ENCODE measurements around the gene RNF217. TPM values are rescaled to one million over a fixed set of nuclear protein-coding genes. Genes with fewer than 3 reads are reported as not detected.

Gene RNF217
- total and polyA plus RNA-seq, 7 donors, result 2.3 to 22.5 (median 11.5) TPM

GRCh38 chr6:124924333-124924759 is 37.9 kb upstream of the RNF217 start:
- 42 to 60% (median 43%) methylated on average over 3 of the region's 3 CpGs for WGBS, 3 donors
- ATAC-seq, result no peak
- no peak for TF ChIP-seq CTCF (IDR thresholded peaks at IDR 0.05)
- H3K4me1 ChIP-seq, result no peaks in the 10 kb centered on the region
- H3K27ac ChIP-seq, result no peak overlapping the region
- H3K27me3 ChIP-seq (ENCODE audit: insufficient read depth in 3 of 3, low read length in 2 of 3), result no peaks in the 10 kb centered on the region
- DNase-seq, result no peak
- H3K9me3 ChIP-seq, result no peaks in the 10 kb centered on the region
- intact Hi-C loops (cut with DNase I), result no loop called here
- no peak overlapping the region for H3K4me3 ChIP-seq
- H3K36me3 ChIP-seq (ENCODE audit: insufficient read depth in 1 of 2, low read depth in 1 of 2), result peaks cover 0 to 21% of the 10 kb centered on the region in 2 donors

- Histone ChIP-seq H3K9me3 (no peaks in the 10 kb centered on the region), H3K27ac (no peak overlapping the region), H3K4me1 (no peaks in the 10 kb centered on the region), H3K27me3 (ENCODE audit: insufficient read depth in 3 of 3, low read length in 2 of 3) (no peaks in the 10 kb centered on the region), H3K4me3 (no peak overlapping the region), H3K36me3 (ENCODE audit: insufficient read depth in 1 of 2, low read depth in 1 of 2) (peaks cover 0 to 41% of the 10 kb centered on the region in 2 donors)
- intact Hi-C loops (cut with DNase I), result no loop called here
- ATAC-seq, result no peak
- 80 to 95% (median 88%) methylated on average over 2 of the region's 2 CpGs for WGBS, 3 donors
- TF ChIP-seq CTCF (IDR thresholded peaks at IDR 0.05), result no peak
- DNase-seq, result no peak
Observed at GRCh38 chr6:124926435-124926834, 35.8 kb upstream of the RNF217 start.

- H3K9me3 ChIP-seq, result no peaks in the 10 kb centered on the region
- intact Hi-C loops (cut with DNase I), result no loop called here
- H3K27ac ChIP-seq, result no peak overlapping the region
- ATAC-seq (no peak), DNase-seq (no peak)
- H3K27me3 ChIP-seq (ENCODE audit: insufficient read depth in 3 of 3, low read length in 2 of 3), result no peaks in the 10 kb centered on the region
- 75 to 86% (median 82%) methylated on average over 2 of the region's 2 CpGs for WGBS, 3 donors
- TF ChIP-seq CTCF (IDR thresholded peaks at IDR 0.05), result no peak
- H3K4me3 ChIP-seq, result no peak overlapping the region
- H3K4me1 ChIP-seq, result no peaks in the 10 kb centered on the region
- H3K36me3 ChIP-seq (ENCODE audit: insufficient read depth in 1 of 2, low read depth in 1 of 2), result peaks cover 0 to 55% of the 10 kb centered on the region in 2 donors
Observed at GRCh38 chr6:124927806-124928205, 34.4 kb upstream of the RNF217 start.

- no peaks in the 10 kb centered on the region for H3K4me1 ChIP-seq
- H3K4me3 ChIP-seq, result no peak overlapping the region
- no peak for TF ChIP-seq CTCF (IDR thresholded peaks at IDR 0.05)
- 92 to 95% (median 94%) methylated on average over 4 of the region's 4 CpGs for WGBS, 3 donors
- no peak overlapping the region for H3K27ac ChIP-seq
- no peak for ATAC-seq
- no peak for DNase-seq
- peaks cover 0 to 65% of the 10 kb centered on the region in 2 donors for H3K36me3 ChIP-seq (ENCODE audit: insufficient read depth in 1 of 2, low read depth in 1 of 2)
- no peaks in the 10 kb centered on the region for H3K9me3 ChIP-seq
- H3K27me3 ChIP-seq (ENCODE audit: insufficient read depth in 3 of 3, low read length in 2 of 3), result no peaks in the 10 kb centered on the region
- intact Hi-C loops (cut with DNase I), result no loop called here
Observed at GRCh38 chr6:124928851-124929250, 33.4 kb upstream of the RNF217 start.

- Histone ChIP-seq H3K36me3 (ENCODE audit: insufficient read depth in 1 of 2, low read depth in 1 of 2) (peaks cover 0 to 32% of the 10 kb centered on the region in 2 donors), H3K4me1 (no peaks in the 10 kb centered on the region), H3K9me3 (no peaks in the 10 kb centered on the region), H3K4me3 (no peak overlapping the region), H3K27me3 (ENCODE audit: insufficient read depth in 3 of 3, low read length in 2 of 3) (no peaks in the 10 kb centered on the region), H3K27ac (no peak overlapping the region)
- no peak for TF ChIP-seq CTCF (IDR thresholded peaks at IDR 0.05)
- ATAC-seq (no peak), DNase-seq (no peak)
- intact Hi-C loops (cut with DNase I), result no loop called here
- WGBS, 3 donors, result 79 to 90% (median 84%) methylated on average over 6 of the region's 6 CpGs
Observed at GRCh38 chr6:124937645-124938044, 24.6 kb upstream of the RNF217 start.
